ENCODE results near the gene SLC46A3.
"Not testable (repeated sequence)": the region's sequence is repeated elsewhere in the genome, so short reads cannot be mapped to it uniquely, and the experiment has no call there.

Gene SLC46A3

DNA sequence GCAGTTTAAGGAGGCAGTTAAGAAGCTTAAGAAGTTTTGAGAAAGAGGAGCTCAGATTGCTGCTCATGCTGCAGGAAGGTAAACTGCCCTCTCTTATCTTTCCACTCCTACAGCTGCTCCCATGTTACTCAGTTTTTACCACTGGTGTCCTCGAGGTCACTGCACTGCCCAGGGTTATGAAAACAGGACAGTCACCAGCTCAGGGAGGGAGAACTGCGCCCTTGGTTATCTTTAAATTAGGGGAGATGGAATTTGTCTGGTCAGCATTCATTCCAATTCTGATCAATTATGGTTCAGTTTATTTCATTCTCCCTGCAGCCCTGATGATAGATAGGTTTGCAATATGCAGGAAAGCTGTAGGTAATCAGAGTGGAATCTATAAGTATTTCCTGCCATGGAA, 10.8 kb upstream of the SLC46A3 start:
- DNase-seq (ENCODE audit: low spot score) = no peak

GRCh38 chr13:28728642-28729041, 9.9 kb upstream of the SLC46A3 start:
- no peak for DNase-seq (ENCODE audit: low spot score)

DNA sequence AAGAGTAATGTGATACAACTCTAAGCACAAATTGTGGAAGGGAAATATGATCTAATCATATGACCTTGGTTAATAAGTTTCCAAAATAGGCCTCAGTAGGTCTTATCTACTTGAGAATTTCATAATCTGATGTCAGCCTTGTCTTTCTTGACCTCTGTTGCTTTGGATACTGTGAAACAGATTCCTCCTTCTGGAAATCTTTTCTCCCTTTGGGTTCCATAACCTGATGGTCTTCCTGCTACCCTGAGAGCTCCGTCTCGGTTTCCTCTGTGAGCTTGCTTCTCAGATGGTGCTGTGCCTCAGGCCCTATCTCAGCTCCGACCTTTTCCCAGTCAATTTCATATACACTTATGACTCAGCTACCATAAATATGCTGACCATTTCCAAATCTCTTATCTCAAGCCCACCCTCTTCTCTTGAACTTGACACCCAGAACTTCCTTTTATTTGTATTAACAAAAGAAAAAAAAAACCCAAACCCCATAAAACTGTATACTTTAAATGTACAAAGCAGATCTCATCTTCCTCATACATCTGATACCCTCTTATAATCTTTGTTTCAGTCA, 6.4 kb upstream of the SLC46A3 start:
- no peak for DNase-seq (ENCODE audit: low spot score)

DNA sequence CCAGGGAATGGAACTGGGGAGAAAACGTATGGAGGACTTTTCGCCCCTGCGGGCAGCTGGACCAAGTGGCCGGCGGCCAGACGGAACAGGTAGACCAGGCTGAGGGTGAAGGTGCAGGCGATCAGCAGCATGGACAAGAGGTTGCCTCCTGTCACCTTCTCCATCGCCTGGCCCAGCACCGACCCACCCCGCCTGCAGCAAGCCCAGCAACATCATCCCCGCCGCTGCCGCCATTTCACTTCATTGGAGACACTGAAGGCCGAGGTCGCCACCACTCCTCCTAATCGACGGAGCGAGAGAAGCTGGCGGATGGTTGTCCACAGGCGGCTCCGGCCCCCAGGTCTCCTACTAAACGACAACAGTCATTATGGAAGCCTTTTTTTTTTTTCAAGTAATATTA, 5.0 kb upstream of the SLC46A3 start:
- DNase-seq (ENCODE audit: low spot score) = no peak

DNA sequence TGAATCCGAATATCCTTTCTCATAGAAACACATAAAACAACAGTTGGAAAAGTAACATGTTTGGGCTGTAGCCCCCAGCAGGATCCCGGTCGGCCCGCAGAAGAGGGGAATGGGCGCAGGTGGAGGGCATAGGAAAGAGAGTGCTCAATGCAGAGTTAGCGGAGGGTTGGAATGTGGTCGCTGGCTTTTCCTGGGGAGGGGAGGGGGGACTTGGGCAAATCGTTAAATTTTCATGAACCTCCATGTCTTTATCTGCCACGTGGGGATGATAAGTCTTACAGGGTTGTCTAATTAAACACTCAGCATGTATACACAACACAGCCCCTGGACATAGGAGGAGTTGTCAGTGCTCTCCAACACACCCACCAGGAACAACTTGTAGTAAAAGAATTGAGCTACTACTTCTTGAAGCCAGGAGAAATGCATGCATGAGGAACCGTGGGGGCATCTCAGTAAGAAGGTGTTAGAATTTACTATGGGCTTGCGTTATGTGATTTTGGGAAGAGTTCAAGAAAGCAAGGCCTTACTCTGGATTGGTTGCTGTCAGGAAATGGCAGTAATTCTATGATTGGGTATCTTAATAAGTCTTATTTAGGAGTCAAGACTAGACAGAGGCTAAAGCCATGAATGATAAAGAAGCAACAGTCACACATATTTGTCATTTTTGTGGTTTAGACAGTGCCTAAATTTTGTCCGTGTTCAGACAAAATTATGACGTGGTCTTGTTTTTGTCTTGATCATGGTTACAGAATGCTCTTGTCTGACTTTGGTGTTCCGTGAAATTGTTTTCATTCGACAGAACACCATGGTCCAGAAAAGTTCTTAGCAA, 671 bp upstream of the SLC46A3 start:
- DNase-seq (ENCODE audit: low spot score) = no peak

DNA sequence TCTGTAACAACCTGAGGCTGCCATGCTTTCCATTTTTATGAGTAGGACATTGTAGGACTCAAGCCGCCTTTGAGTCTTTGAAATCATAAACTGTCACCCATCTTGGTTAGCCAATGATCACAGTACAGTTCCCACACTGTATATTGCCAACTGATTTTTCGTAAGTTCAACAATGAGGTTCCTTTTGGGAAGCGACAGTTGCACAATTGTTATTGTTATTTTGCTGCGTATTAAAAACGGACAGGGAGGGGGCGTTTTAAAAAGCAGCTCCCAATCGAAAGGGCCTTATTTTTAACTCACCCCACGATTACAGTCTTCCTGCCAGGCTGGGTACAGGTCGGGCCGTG, 601 bp downstream of the SLC46A3 start:
- no peak for DNase-seq (ENCODE audit: low spot score)

DNA sequence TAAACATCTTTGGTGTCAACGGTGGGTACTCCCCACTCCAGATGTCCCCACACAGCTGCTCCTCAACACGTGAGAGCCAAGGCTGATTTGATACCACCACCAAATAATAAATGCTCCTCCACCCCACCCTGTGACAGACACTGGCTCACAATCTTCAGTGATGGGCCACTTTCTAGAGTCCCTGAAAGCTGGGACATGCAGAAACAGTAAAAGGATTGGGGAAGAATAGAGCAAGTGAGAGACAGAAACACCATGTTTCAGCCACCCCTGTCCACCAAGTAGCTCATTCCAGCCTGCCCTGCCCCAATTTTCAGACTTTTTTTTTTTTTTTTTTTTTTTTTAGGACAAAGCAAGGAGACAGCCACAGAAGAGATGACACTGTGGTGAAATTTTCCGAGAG, 1.6 kb downstream of the SLC46A3 start:
- no peak for DNase-seq (ENCODE audit: low spot score)

DNA sequence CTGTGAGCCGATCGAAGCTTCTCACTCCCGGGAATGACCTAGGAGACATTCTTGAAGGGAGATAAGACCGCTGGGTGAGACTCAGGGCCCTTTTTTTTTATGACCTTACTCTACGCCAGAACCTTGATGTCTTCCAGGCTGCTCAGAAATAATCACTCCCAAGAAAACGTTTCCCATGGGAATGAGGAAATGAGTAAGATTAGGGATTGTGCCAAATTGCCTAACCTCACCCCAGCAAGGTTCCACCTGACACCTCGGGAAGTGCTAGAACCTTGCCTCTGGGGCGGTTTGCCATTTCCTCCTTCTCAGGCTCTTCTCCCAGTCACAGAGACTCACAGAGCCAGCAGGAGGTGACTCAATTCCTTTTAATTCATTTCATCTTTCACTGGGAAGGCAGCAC, 2.3 kb downstream of the SLC46A3 start:
- no peak for DNase-seq (ENCODE audit: low spot score)

DNA sequence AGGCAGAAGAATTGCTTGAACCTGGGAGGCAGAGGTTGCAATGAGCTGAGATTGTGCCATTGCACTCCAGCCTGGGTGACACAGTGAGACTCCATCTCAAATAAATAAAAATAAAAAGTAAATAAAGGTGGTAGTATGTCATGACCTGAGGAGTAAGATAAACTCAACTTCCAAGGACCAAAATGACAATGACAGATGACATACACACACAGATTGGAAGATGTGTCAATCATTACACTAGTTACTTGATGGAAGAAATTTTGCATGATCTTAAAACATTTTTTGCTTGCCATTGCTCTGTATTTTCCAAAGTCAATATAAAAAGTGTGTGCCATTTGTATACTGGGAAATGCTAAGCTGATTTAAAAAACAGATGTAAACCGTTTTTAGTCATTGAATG, 4.1 kb downstream of the SLC46A3 start:
- no peak for DNase-seq (ENCODE audit: low spot score)

DNA sequence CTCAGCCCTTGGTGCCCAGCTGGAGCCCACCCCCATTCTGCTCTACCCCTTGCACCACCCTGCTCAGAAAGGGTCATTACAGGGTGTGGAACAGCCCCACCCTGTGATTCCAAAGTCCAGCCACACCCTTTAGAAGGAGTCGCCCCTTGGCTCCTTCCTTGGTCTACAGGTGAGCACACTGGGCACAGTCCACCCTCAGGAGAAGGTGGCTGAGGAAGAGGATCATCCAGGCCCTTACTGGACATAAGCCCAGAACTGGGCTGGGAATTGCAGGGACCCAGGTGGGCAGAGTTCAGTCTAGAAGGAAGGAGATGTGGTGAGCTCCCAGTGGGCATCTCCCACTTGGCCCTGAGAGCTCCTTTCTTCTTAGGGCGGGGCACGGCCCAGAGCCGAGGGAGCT, 8.6 kb downstream of the SLC46A3 start:
- DNase-seq (ENCODE audit: low spot score) = no peak

DNA sequence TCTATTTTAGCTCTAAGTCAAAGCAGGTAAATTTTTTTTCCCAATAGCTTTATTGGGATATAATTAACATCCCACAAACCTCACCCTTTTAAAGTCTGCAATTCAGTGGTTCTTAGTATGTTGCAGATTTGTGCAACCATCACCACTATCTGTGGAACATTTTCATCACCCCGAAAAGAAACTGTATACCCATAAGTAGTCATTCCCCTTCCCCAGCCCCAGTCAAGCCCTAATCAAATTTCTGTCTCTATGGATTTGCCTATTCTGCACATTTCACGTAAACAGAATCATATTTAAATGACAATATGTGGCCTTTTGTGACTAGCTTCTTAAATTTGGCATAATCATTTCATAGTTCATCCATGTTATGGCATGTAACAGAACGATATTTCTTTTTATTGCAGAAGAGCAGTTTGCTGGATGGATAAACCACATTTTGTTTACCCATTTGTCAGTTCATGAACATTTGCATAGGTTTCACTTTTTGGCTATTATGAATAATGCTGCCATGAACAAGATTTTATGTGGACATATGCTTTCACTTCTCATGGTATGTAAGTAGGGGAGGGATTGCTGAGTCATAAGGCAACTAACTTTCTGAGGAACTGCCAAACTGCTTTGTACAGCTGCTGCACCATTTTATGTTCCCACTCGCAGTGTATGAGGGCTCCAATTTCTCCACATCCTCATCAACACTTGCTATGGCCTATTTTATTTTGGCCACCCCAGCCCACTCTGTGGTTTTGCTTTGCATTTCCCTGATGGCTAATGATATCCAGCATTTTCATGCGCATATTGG, 10.9 kb downstream of the SLC46A3 start:
- DNase-seq (ENCODE audit: low spot score) = no peak

GRCh38 chr13:28705461-28706083, 13.2 kb downstream of the SLC46A3 start:
- no peak for DNase-seq (ENCODE audit: low spot score)

DNA sequence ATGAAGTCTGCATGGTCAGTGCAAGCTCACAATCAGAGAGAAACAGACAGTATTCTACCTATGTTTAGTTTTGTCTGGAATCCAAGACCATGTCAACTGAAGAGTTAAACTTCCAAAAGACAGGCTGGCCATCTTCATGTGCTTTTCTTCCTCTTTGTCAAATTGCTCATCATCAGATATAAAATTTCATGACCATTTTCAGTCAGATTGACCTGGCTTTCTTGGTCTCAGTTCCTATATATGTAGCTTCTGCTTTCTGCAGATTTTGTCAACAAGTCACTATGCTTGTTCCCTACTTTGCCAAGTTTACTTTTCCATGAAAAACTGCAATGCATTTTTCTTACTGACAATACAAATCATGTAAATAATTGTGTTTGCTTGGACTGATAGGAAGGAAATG, 13.9 kb downstream of the SLC46A3 start:
- no peak for DNase-seq (ENCODE audit: low spot score)

DNA sequence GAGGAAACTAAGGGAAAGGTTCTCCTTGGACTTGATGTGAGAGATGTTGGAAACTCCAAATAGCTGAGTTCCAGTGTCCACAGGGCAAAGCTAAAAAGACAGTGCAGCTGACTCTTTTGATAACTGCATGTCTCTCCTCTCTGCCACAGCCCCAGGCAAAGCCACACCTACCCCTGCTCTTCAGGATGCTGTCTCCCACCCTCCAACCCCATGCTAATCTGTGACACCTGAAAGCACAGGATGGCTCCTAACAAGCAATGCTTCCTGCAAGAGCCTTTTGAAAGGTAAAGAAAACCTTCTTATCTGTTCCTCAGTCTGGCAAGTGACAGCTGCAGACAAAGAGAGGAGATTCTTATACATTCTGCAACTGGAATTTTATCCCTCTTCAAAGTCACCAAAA, 14.5 kb downstream of the SLC46A3 start:
- DNase-seq (ENCODE audit: low spot score) = no peak

DNA sequence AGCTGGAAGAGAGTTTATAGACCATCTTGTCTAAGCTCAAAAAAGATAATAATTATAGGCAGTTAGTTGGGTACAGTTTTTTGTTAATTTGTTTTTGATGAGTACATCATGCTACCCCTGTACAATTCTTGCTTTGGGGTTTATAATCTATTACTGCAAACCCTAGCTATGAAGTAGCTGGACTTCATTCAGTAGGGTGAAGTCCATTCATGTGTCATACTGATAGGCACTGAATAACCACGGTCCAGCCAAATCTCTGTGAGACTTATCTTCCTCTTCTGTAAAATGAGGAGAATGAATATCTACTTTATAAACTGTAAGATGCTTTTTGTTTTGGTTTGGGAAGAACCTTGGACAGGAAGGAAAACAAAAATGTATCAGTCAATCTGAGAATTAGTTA, 19.5 kb downstream of the SLC46A3 start:
- DNase-seq (ENCODE audit: low spot score) = no peak

GRCh38 chr13:28697441-28697840, 21.3 kb downstream of the SLC46A3 start:
- DNase-seq (ENCODE audit: low spot score) = no peak

GRCh38 chr13:28693605-28694491, 24.9 kb downstream of the SLC46A3 start:
- not testable (repeated sequence) for DNase-seq (ENCODE audit: low spot score)

- no peak for DNase-seq (ENCODE audit: low spot score)
These were observed 32.9 kb downstream of the SLC46A3 start for GRCh38 chr13:28685892-28686291.

GRCh38 chr13:28685114-28685513, 33.7 kb downstream of the SLC46A3 start:
- DNase-seq (ENCODE audit: low spot score) = no peak

GRCh38 chr13:28684257-28684656, 34.5 kb downstream of the SLC46A3 start:
- no peak for DNase-seq (ENCODE audit: low spot score)

DNA sequence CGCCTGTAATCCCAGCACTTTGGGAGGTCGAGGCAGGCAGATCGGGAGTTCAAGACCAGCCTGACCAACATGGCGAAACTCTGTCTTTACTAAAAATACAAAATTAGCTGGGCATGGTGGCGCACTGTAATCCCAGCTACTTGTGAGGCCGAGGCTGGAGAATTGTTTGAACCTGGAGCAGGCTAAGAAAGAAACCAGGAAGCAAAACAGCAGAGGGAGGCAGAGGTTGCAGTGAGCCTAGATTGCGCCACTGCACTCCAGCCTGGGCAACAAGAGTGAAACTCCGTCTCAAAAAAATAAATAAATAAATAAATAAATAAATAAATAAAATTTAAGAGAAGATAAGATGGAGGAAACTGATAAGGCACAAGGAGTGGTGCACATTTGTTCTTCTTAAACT, 35.6 kb downstream of the SLC46A3 start:
- not testable (repeated sequence) for DNase-seq (ENCODE audit: low spot score)

- DNase-seq (ENCODE audit: low spot score) = no peak
These were observed 38.2 kb downstream of the SLC46A3 start for GRCh38 chr13:28680541-28680940.

Measured in D341Med (cell line).